ENCODE measurements around the gene TCF12.

DNA sequence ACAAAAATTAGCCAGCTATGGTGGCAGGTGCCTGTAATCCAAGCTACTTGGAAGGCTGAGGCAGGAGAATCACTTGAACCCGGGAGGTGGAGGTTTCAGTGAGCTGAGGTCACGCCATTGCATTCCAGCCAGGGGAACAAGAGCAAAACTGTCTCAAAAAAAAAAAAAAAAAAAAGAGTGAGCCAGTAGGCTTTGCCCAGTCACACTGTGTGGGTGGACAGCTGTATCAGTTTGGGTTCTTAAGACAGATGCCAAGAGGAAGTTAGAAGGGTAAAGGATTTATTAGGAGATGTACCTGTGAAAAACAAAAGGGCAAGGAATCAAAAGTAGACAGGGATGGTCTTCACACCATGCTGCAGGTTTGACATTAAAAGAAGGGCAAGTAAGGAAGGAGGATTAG, 371.7 kb downstream of the TCF12 start:
- no peak for TF ChIP-seq YY1 (IDR thresholded peaks at IDR 0.05; ENCODE audit: insufficient read depth, insufficient read length)
- TF ChIP-seq ZNF274 (IDR thresholded peaks at IDR 0.05; ENCODE audit: low read depth, low read length) = no peak
